Epithelial cell of esophagus (primary cell): ENCODE data around the gene SOX13.

Source experiments
- DNase-seq: peaks from one replicate; pipeline ENCODE4 v3.0.0; 2010; ENCODE audit warnings: low read depth
- H3K4me3 ChIP-seq: 2 replicates; pipeline ENCODE4 v1.5.1; 2011; ENCODE audit warnings: mild to moderate bottlenecking, low read length, control low read depth
- TF ChIP-seq, protein P1 (sequence below): IDR thresholded peaks from 2 replicates; pipeline ENCODE4 v1.5.1; 2011; ENCODE audit warnings: low read depth, mild to moderate bottlenecking, low read length, control low read depth, inconsistent platforms; ENCODE audit not compliant: insufficient read depth; ENCODE audit errors: missing control alignments

SOX13 gene

DNA sequence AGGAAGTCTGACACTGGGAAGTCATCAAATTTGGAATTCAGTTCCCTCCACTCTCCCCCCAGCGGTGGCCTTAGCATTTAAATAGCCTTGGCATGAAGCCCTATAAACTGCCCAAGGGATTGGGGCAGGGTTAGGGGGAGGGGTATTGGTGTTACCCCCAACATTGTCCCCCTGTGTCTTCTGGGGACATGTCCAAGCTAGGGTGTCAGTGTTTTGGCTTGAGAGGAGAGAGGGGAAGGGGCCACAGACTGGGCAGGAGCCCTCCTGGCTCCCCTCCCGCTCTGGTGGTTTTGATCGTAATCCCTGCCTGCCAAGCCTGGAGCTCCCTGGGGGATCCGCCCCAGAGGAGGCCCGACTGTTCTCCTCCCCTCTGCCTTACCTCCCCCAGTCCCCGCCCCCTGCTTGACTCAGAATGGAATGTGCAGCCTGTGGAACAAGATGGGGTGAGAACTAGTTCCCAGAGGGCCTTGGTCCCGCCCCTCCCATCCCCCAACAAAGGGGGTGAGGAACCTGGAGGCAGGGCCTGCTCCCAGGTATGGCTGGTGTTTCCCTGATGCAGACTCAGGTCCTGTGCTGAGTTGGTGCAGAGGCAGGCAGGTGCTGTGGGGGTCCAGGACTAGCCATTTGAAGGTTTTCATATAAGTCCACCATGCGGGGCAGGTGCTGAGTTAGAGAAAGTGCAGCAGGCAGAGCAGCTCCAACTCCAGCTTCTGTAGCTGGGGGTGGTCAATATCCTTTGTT, 7.4 kb downstream of the SOX13 start:
- peak; percentile 97 for DNase-seq
- no peak overlapping the region for H3K4me3 ChIP-seq

DNA sequence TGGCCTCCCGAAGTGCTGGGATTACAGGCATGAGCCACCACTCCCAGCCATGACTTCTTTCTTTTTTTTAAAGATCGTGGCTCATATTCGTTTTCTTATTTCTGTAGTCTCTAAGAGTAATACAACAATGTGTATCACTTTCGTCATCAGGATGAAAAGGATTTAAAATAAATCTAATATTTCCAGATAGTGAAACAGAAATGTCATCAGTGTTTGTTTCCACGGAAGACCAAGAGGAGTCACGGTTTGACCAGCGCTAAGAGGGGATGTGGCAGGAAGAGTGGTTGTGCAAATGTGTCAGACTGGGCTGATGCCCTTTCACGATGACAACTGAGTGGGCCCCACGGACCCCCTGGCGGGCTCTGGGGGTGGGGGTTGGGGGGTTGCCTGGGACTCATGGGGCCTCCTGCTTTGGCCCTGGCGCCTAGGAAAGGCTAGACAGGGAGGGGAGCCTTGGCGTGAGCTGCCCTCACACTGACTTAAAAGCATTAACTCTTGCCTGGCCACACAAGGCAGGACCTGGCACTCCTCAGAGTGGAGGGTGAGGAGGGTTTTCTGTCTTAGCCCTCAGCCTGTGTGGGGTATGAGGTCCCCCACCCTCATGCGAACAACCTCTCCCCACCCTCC, 8.4 kb downstream of the SOX13 start:
- TF ChIP-seq, protein P1, sequence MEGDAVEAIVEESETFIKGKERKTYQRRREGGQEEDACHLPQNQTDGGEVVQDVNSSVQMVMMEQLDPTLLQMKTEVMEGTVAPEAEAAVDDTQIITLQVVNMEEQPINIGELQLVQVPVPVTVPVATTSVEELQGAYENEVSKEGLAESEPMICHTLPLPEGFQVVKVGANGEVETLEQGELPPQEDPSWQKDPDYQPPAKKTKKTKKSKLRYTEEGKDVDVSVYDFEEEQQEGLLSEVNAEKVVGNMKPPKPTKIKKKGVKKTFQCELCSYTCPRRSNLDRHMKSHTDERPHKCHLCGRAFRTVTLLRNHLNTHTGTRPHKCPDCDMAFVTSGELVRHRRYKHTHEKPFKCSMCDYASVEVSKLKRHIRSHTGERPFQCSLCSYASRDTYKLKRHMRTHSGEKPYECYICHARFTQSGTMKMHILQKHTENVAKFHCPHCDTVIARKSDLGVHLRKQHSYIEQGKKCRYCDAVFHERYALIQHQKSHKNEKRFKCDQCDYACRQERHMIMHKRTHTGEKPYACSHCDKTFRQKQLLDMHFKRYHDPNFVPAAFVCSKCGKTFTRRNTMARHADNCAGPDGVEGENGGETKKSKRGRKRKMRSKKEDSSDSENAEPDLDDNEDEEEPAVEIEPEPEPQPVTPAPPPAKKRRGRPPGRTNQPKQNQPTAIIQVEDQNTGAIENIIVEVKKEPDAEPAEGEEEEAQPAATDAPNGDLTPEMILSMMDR: no peak
- DNase-seq: no peak
- no peak overlapping the region for H3K4me3 ChIP-seq

More for the DNA sequence above, 7.4 kb downstream of the SOX13 start:
- TF ChIP-seq, protein P1: no peak

DNA sequence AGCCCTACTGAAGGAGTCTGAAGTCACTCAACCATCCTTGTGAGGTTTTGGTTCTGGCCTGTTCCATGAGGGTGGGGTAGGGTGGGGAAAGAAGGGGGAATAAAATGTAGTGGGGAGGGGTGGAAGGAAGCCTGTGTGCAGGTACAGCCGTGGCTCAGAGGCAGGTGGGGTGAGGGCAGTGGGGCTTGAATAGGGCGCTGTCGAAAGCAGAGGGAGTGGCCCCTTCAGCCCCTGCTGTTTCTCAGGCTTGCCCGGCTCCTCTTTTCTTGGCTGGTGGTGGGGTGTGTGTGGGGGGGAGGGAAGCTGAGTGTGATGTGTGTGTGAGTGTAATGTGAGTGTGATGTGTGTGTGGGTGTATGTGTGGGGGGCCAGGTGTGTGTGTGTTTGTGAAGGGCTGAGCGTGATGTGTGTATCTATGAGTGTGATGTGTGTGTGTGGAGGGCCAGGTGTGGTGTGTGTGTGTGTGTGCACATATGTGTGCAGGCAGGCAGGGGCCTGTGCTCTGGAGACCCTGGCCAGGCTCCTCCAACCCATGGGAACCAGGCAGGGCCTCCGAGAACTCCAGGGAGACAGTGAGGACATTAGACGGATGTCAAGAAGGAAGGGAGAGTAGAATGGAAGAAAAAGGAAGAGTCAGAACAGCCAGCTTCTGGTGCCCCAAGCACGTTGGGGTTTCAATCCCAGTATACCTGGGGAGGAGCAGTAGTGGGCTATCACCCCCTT, 9.0 kb downstream of the SOX13 start:
- TF ChIP-seq, protein P1: no peak
- no peak for DNase-seq
- no peak overlapping the region for H3K4me3 ChIP-seq

DNA sequence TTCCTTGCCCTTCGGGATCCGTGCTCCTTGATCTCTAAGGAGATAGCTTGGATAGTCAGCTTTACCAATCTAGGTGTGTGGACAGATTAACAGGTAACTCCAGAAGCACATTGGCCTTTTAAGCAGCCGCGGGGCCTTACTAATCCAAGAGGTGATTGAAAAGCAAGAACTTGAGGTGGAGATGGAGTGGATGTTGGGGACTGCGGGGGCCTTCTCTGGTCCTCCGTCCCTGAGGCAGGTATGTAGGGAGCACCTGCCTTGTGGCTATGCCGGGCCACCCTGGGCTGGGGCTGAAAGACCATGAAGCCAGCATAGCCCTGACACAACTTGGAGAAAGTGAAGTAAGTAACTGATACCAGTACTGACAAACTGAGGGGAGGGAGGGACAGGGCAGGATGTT, 10.6 kb downstream of the SOX13 start:
- H3K4me3 ChIP-seq: no peak overlapping the region
- no peak for DNase-seq
- TF ChIP-seq, protein P1: no peak

DNA sequence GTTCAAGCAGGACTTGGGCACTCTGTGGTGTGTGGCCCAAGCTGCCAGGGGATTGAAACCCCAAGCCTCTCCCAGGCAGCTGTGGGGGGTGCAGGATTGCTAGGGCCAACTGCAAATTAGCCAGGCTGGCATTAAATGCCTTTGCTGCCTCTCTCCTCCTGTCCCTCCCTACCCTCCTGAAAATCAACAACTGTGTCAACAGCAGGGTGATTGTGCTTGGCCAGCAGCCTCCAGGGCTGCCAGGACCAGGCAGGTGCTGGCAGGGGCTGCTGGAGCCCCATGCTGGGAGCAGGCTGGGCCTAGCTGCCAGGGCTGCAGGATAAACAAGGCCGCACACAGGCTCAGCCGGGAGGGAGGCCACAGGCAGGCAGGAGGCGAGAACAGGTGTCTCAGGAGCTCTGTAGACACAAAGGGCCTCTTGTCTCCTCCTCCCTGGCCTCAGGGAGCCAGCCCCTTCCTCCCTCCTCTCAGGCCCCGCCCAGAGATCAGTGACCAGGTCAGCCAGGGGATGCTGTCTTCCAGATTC, 11.4 kb downstream of the SOX13 start:
- TF ChIP-seq, protein P1: no peak
- no peak for DNase-seq
- no peak overlapping the region for H3K4me3 ChIP-seq

DNA sequence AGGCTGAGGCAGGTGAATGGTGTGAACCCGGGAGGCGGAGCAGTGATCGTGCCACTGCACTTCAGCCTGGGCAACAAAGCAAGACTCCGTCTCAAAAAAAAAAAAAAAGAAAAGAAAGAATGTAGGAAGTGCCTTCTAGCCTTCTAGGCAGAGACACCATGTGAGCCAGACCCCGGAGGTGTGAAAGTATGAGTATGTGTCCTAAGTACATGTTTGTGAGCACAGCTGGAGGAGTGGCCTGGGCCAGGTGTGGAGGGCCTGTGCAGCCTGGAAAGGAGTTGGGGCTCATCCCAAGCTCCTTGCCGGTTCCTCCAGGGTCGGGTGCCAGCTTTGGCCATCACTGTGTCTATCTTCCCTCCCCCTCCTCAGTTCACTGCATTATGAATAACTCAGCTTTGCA, 13.0 kb downstream of the SOX13 start:
- TF ChIP-seq, protein P1: no peak
- DNase-seq: peak; percentile 26
- H3K4me3 ChIP-seq: no peak overlapping the region
